HepG2 (cell line): ENCODE data around the gene PUS1. TPM values are rescaled to one million over a fixed set of nuclear protein-coding genes. Genes with fewer than 3 reads are reported as not detected.

Experiments used
- CREB3 ChIP-seq: sonication (generic); formaldehyde crosslinking; IDR thresholded peaks from 2 replicates; pipeline ENCODE4 v1.5.0; 2020; ENCODE audit warnings: missing genetic modification reagents
- FOXO4 ChIP-seq: sonication (generic); formaldehyde crosslinking; conservative IDR thresholded peaks from 2 replicates; pipeline ENCODE4 v1.8.1; 2023; ENCODE audit warnings: missing genetic modification reagents
- GATAD2A ChIP-seq: IDR thresholded peaks from 2 replicates; pipeline ENCODE4 v1.6.1; 2016
- GMEB1 ChIP-seq: sonication (generic); formaldehyde crosslinking; IDR thresholded peaks from 2 replicates; pipeline ENCODE4 v1.5.1; 2020; ENCODE audit warnings: missing genetic modification reagents, mild to moderate bottlenecking, borderline replicate concordance
- HDAC1 ChIP-seq: sonication (generic); formaldehyde crosslinking; IDR thresholded peaks from 2 replicates; pipeline ENCODE4 v1.5.1; 2020; ENCODE audit warnings: mild to moderate bottlenecking, missing genetic modification reagents
- HES4 ChIP-seq: sonication (generic); formaldehyde crosslinking; IDR thresholded peaks from 2 replicates; pipeline ENCODE4 v1.9.0; 2021; ENCODE audit warnings: mild to moderate bottlenecking, missing genetic modification reagents, borderline replicate concordance
- MEIS1 ChIP-seq: sonication (generic); formaldehyde crosslinking; IDR thresholded peaks from 2 replicates; pipeline ENCODE4 v1.9.0; 2021; ENCODE audit warnings: mild to moderate bottlenecking, missing genetic modification reagents, moderate library complexity, borderline replicate concordance
- PITX1 ChIP-seq: sonication (generic); formaldehyde crosslinking; IDR thresholded peaks from 2 replicates; pipeline ENCODE4 v1.5.1; 2020; ENCODE audit warnings: mild to moderate bottlenecking, missing genetic modification reagents
- POGK ChIP-seq: sonication (generic); formaldehyde crosslinking; conservative IDR thresholded peaks from 2 replicates; pipeline ENCODE4 v1.8.0; 2022; ENCODE audit warnings: mild to moderate bottlenecking, moderate library complexity, missing genetic modification reagents
- TOPORS ChIP-seq: sonication (generic); formaldehyde crosslinking; IDR thresholded peaks from 2 replicates; pipeline ENCODE4 v1.8.0; 2023; ENCODE audit warnings: mild to moderate bottlenecking, missing genetic modification reagents
- ZBTB25 ChIP-seq: IDR thresholded peaks from 2 replicates; pipeline ENCODE4 v1.6.1; 2018; ENCODE audit warnings: missing genetic modification reagents
- ZNF503 ChIP-seq: sonication (generic); formaldehyde crosslinking; IDR thresholded peaks from 2 replicates; pipeline ENCODE4 v1.4.0; 2020; ENCODE audit warnings: missing genetic modification reagents
- ZNF687 ChIP-seq: sonication (generic); formaldehyde crosslinking; IDR thresholded peaks from 2 replicates; pipeline ENCODE4 v1.5.1; 2020; ENCODE audit warnings: mild to moderate bottlenecking, missing genetic modification reagents, moderate library complexity
- polyA plus RNA-seq, 8 experiments: library from polyadenylated mRNA; depleted of rRNA in 3 of 8; stranded (reverse) in 7 of 8; unstranded in 1 of 8; fragments of >200 nt; fragmentation: Illumina TruSeq in 4 of 8; extraction: Trizol in 4 of 8; gene quantifications; 2 replicates each; pipeline versions ENCODE4 v1.2.1 to v1.2.3, GENCODE V29; 2011 to 2016; ENCODE audit warnings: low read depth in 4 of 8, missing spikeins in 1 of 8, mixed read lengths in 1 of 8; ENCODE audit not compliant: insufficient read depth in 1 of 8
- total RNA-seq, 5 experiments: library from RNA; depleted of rRNA; stranded (reverse); fragments of >200 nt; fragmentation: Illumina TruSeq; extraction: Trizol; gene quantifications; 2 replicates each; pipeline ENCODE4 v1.2.3, GENCODE V29; 2016; ENCODE audit warnings: low read depth in 1 of 5

PUS1 gene
- total and polyA plus RNA-seq, 2 of the 13 experiments (the other 11 are each of a cell fraction or from before 2014, with no cell fraction given) = 19.2 to 24.7 TPM

GRCh38 chr12:131928711-131929580 is at the start of gene PUS1 (continued):
- TF ChIP-seq ZBTB25 (CRISPR knock-in tag) (peak; percentile 52; the same call in 1 of the 2 replicates), HDAC1 (peak; percentile 98), MEIS1 (CRISPR knock-in tag) (peak; percentile 57; the same call in 1 of the 2 replicates), FOXO4 (CRISPR knock-in tag) (no peak), HES4 (CRISPR knock-in tag) (no peak), POGK (CRISPR knock-in tag) (peak; percentile 80; the same call in 1 of the 2 replicates), PITX1 (CRISPR knock-in tag) (peak; percentile 77), CREB3 (0 out of 2 replicates have a peak, but pooled peaks have one; percentile 13), ZNF687 (CRISPR knock-in tag) (peak; percentile 92), ZNF503 (CRISPR knock-in tag) (0 out of 2 replicates have a peak, but pooled peaks have one; percentile 19), GMEB1 (peak; percentile 56; the same call in 1 of the 2 replicates), GATAD2A (0 out of 2 replicates have a peak, but pooled peaks have one; percentile 17), TOPORS (no peak)
